ENCODE data around the gene MEIOB.

DNA sequence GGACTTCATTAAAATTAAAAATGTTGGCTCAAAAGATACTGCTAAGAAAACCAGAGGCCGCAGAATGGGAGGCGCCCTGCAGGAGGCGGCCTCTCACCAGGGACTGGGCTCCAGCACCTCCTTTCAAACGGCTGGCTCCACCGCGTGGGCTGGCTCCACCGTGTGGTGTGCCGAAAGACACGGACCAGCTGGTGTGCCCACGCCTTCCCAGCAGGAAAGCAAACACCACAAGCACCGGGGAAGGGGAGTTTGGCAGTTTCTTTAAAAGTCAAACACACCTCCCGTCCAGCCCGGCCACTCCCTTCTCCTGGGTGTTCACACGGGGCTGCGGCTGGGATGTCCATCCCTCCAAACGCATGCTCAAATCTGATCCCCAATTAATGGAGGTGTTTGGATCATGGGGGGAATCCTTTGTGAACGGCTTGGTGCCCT lies 59.2 kb downstream of the MEIOB start:
- TF ChIP-seq, protein P1, sequence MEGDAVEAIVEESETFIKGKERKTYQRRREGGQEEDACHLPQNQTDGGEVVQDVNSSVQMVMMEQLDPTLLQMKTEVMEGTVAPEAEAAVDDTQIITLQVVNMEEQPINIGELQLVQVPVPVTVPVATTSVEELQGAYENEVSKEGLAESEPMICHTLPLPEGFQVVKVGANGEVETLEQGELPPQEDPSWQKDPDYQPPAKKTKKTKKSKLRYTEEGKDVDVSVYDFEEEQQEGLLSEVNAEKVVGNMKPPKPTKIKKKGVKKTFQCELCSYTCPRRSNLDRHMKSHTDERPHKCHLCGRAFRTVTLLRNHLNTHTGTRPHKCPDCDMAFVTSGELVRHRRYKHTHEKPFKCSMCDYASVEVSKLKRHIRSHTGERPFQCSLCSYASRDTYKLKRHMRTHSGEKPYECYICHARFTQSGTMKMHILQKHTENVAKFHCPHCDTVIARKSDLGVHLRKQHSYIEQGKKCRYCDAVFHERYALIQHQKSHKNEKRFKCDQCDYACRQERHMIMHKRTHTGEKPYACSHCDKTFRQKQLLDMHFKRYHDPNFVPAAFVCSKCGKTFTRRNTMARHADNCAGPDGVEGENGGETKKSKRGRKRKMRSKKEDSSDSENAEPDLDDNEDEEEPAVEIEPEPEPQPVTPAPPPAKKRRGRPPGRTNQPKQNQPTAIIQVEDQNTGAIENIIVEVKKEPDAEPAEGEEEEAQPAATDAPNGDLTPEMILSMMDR (conservative IDR thresholded peaks at IDR 0.05; ENCODE audit: low read depth, low read length): peak; percentile 82
- TF ChIP-seq EZH2 (IDR thresholded peaks at IDR 0.05; ENCODE audit: low read length, unreplicated experiment): no peak
- TF ChIP-seq EZH2phosphoT487 (IDR thresholded peaks at IDR 0.05; ENCODE audit: borderline replicate concordance, low read length): no peak
